ENCODE data around the gene OSGEP.

Gene OSGEP

DNA sequence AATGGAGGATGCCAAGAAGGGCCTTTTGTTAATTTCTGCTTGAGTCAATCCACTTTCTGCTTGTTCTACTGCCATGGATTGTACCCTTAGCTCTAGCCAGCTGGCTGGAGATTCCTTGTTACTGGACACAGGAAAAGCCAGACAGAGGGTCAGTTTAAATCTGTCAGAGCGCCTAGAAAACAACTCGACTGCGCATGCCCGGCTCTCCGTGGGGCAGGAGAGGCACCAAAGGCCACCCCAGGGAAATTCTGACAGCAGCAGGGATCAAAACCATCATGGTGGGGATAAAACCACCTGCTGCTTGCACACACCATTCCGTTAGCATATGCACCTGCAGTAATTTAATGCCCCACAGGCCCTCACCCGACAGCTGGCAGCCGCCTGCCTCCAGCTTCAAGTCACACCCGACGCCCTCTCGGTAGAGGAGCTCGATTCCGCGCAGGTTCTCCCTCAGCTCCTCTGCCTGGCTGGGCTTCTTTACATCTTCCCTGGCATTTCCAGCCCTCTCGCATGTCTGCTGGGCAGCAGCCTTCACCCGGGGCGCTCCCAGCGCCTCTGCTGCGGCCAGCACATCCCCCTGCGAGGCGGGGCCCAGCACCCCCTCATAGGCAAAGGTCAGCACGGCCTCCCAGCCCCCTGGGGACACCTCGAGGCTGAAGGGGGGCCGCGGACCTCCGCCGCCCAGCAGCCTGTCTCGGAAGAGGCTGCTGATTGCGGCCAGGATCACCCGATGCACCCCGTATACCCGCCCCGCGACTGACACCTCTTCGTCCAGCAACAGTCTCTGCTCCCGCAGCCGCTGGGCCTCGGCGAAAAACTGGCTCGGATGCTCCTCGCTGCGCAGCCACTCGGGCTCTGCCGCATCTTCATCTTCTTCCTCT is 19.7 kb downstream of the OSGEP start:
- DNase-seq (ENCODE audit: low read depth, low spot score): no peak

DNA sequence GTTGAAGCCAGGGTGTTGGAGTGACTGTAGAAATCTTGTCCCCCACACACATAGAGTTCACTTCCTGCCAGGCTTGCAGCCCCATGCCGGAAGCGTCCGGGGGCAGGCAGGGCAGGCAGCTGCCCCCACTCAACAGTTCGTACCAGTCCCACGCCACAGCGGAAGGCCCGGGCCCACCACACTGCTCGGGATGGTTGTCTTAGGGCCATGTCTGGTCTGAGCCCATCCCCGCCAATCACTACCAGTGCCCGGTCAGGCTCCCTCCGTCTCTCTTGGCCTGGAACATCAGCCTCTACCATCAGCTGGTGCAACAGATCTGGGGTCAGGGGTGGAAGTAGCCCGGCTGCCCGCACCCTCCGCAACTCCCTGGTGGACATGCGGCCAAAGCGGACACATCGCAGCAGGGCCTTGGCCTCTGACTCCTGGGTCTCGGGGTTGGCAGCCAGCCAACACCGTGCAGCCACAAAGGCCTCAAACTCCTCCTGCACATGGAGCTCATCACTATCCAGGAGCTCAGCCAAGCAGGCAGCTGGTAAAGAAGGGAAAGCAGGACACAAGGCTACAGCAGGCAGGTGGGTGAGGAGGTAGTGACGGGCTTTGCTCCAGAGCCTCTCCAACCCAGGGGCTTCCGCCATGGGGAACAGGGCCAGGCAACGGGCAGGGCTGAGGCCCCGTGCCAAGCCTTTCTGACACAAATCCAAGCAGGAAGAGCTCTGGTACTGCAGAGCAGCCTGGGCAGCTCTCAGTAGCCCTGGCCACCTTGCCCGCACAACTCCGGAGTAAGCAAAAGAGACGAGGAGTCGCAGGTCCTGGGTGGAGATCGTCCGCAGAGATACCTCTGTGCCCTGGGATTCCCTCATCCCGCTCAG is 24.6 kb downstream of the OSGEP start:
- no peak for DNase-seq (ENCODE audit: low read depth, low spot score)

DNA sequence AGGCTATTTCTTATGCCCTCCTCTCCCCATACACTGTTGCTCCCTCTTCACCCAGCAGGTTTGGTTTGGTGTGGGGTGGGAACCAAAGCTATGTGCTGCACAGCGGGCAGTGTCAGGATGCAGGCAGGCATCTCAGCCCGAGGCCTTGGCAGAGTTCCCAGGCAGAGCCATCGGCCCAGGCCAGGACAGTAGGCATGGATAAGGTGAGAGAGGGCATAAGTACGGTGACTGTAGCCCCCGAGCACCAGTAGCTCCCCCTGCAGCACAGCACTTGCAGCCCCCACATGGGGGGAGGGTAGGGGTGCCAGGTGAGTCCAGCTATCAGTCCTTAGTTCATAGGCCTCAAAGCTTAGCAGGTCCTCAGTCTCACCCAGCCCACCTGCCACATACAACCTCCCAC is 25.8 kb downstream of the OSGEP start:
- DNase-seq (ENCODE audit: low read depth, low spot score): no peak

DNA sequence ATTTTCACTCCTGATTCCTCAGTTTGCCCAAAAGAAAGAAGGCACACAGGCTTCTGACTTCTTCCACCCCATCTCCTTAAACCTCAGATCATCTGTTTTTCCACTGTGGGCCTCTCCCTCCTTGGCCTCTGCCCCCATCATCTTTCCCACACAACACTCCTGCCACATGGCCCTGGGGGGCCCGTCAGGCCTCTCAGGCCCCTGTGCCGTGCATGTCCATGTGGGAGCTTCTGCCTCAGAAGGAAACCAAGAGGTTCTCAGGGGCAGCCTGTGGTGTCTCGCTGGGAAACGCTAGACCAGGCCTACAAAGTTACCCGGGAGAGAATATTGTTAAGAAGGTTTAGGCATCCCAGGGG is 26.6 kb downstream of the OSGEP start:
- DNase-seq (ENCODE audit: low read depth, low spot score): no peak

DNA sequence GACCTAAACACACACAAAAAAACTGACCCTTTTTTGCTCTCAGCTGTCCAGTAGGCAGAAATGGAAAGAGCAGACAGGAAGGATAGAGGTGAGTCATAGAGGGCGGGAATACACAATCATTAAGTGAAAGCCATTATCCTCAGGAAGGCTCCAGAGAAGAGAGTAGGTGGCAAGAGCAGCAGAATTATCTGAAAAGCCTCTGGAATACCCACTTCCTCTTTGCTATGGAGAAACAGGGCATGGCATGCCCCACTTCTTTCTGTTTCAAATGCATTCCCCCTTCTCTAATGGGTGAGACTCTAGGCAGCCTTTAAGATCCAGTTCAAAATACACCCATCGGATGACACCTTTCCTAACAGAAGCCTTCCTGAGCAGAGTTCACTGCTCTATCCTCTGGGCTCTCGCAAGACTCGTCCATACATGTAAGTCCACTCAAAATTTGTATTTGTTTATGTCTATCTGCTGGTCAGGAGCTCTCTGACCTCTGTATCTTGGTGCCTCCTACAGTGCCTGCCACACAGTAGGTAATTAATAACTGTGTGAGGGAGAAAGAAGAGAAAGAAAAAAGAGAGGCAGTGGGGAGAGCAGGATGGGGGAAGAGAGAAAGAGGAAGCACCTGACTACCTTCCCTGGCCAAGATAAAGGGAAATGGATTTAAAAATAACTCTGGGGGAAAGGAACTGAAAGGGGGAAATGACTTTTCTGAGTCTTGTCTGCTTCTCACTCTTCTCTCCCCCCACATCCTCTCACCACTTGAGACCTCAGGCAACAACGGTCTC is 27.2 kb downstream of the OSGEP start:
- no peak for DNase-seq (ENCODE audit: low read depth, low spot score)

DNA sequence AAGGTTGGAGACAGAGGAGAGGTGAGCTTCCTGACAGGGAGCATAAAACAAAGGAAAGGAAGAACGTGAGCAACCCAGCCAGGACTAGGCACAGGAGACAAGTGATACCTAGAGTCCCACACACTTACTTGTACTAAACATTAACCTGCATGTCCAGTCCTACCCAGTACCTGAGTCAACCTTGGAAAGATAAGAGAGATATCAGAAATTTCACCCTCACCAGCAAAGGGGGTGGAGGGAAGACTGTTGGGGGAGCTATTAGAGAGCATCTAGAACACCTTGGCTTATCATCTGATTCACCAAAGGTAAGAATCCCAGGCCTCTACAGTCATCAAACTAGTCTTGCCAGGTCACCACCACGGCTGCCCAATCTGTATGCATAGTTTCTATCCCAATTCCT is 29.8 kb downstream of the OSGEP start:
- DNase-seq (ENCODE audit: low read depth, low spot score): no peak

DNA sequence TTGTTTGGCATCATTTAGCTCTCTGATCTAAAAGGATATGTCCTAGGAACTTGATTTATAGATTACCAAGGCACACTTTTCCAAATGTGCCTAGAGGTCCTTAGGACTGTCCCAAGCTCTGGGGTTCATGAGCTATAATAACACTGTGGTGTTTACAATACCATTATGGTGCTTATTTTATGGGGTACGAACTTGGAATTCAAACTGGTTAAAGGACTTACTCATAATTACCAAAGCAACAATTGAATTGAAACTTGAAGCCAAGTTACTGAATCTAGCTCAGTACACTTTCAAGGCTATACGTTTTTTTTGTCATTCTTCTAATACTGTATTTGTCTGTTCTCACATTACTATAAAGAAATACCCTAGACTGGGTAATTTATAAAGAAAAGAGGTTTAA is 31.7 kb downstream of the OSGEP start:
- DNase-seq (ENCODE audit: low read depth, low spot score): no peak

DNA sequence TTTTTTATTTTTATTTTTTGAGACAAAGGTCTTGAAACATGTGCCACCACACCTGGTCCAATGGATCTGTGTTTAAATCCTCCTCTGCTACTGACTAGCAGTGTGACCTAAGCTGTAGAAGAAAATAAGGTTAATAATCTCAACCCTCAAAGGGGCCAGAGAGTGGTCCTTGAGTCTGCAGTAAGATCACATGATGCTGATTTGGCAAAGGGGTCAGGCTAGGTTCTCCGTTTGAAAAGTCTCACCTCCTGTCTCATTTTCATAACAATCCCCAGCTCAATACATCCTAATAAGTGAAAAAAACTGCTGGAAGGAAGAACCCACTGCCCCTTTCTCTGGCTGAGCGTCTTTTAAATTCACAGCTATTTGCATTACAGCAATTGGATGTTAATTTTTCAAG is 33.3 kb downstream of the OSGEP start:
- DNase-seq (ENCODE audit: low read depth, low spot score): no peak

DNA sequence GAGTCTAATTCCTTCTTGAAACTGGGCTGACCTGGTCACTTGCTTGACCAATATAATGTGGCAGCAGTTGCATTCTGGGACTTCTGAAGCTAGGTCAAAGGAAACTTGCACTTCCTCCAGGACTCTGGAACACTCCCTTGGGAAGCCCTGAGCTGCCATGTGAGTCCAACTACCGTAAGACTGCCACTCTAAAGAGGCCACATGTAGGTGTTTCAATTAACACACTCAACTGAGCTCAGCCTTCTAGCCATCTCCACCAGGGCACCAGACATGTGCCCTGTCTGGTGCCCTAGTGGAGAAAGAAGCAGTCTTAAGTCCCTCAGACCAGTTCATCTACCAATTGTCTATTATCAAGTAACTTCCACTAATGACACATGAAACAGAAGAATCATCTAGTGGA is 35.2 kb downstream of the OSGEP start:
- DNase-seq (ENCODE audit: low read depth, low spot score): no peak

DNA sequence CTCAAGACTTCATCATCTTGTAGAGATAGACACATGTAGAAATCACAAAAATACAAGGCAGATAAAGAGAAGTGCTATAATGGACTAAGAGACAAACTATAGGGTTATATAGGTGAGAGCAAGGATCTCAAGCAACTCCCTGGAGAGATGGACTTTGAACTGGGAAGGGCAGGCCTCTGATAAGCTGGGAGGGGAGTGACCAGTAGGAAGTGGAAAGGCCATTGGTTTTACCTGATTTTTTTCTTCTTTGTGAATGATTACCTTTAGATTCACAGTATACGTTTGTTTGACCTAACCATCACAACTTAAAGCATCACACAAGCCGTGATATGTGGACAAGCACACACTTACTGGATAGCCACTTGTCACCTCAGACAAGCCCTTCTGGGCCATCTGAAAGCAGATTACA is 36.1 kb downstream of the OSGEP start:
- no peak for DNase-seq (ENCODE audit: low read depth, low spot score)

DNA sequence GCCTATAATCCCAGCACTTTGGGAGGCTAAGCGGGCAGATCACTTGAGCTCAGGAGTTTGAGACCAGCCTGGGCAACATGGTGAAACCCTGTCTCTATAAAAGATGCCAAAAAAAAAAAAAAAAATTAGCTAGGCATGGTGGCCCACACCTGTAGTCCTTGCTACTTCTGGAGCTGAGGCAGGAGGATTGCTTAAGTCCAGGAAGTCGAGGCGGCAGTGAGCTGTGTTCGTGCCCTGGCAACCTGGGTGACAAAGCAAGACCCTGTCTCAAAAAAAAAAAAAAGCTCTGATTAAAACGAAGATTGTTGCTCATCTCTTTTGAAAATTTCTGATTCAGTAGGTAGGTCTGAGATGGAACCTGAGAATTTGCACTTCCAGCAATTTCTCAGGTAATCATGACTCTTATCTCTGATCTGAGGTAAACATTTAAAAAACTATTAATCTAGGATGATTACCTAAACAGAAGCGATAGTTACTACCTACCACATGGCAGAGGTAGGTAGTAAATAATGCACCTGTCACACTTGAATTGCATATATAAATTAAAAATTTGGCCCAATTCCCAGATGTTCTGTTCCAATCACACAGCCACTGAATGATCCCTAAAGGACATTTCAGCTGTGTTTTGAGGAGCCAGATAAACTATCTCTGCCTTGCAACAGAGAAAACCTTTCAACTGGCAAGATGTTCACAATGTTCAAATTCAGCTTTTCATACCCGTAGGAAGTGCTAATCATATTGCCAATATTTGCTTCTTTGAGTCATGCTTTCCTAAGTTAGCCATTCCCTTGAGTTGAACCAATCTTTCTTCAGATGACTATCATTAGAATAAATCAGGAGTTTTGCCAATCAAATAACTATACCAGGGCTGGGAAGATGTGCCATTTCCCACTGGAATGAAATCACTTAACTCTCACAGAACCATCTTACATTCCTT is 37.1 kb downstream of the OSGEP start:
- DNase-seq (ENCODE audit: low read depth, low spot score): no peak

DNA sequence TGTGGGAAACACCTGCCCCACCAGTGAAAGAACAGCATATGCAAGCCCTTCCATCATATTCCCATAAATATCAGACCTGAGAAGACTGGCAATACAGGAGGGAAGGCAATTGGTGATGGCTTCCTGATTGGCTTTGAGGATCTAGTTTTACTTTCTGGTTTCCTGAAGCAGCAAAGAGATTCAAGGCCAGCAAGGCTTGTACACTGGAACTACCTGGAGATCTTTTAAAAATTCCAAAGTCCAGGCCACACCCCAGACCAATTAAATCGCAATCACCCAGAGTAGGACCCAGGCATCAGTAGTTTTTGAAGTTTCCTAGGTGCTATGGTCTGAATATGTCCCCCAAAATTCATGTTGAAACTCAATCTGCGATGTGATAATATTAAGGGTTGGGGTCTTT is 38.4 kb downstream of the OSGEP start:
- no peak for DNase-seq (ENCODE audit: low read depth, low spot score)

DNA sequence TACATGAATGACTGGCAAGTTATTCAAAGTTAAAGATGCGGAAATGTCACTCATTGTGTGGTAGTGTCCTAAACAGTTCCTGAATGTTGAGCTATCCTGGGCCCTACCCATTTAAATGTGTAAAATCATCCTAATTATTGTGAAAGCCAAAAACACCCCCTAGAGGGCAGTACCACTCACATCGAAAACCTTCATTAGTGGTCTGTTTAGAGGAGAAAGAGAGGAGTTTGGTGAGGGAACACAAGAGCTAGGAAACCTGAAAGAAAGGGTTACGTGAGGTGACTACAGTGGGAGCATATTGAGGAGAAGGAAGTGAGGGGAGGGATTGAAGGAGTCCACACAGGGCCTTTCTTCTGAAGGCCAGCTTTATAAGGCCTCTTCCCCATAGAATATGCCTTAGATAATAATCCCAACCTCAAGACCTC is 38.8 kb downstream of the OSGEP start:
- DNase-seq (ENCODE audit: low read depth, low spot score): no peak

DNA sequence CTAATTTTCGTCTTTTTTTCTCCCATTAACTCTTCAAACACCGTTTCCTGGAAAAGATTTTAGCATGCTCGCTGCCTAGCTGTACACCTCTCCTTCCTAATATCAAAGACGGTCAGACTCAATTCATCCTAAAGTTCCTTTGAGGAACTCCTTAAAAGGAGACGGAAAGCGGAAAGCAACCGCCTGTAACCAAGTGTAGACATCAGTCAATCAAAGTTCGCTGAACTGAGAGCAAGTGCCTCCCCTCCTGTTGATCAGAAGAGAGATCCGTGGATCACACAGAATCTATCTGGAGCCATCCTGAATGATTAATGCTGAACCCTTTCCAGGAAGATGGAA is 40.9 kb downstream of the OSGEP start:
- no peak for DNase-seq (ENCODE audit: low read depth, low spot score)

DNA sequence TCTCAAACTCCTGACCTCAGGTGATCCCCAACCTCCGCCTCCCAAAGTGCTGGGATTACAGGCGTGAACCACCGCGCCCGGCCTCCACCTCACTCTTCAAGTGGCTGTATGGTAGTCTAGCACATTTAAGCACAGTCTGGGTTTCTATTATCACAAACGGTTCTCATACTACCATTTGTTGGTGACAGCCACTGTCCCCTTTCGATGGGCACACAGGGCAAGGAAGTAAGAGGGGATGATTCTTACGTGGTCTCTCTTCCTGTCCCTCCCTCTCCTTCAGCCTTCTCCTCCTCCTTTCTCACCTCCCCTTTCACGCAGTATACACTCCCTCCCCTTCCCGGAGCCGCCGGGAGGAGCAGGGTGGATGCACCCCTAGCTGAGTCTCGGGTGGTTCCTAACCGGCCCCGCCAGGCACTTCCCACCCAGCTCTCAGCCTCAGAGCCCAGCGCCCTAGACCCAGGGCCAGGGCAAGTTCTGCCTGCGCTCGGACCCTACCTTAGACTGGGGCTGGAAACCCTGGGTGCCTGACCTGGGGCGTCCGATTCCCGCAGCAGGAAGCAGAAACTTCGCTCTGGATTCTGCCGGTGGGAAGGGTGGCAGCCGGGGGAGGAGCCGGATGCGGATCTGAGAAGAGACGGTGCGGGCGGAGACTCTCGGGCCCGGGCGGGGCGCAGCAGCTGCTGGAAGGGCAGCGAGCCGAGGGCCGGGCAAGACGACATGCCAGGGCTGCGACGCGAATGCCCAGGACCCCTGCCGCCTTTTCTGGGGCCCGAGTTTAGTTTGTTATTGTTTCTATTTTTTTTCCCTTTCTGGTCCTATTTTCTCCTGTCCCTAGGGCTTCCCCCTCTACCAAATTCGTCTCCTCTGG is 41.5 kb downstream of the OSGEP start, which contains the start of gene TEP1:
TSS of gene TEP1 (minus strand) at position 626 of the 868 bp plus-strand sequence. CDS start 5,062 bp downstream, outside the sequence.
- peak; percentile 47 for DNase-seq (ENCODE audit: low read depth, low spot score)

DNA sequence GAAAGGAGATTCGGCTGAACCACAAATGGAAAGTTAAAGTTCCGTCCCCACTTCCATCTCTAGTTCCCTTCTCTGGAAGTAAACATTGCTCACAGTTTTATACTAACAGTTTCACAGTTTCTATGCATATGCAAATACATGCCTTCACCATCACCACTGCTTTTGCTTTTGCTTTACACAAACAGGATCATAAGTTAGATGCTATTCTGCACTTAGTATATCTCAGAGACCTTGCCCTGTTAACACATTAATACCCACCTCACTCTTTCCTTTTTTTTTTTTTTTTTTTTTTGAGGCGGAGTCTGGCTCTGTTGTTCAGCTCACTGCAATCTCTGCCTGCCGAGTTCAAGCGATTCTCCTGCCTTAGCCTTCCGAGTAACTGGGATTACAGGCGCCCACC is 42.2 kb downstream of the OSGEP start:
- DNase-seq (ENCODE audit: low read depth, low spot score): no peak

DNA sequence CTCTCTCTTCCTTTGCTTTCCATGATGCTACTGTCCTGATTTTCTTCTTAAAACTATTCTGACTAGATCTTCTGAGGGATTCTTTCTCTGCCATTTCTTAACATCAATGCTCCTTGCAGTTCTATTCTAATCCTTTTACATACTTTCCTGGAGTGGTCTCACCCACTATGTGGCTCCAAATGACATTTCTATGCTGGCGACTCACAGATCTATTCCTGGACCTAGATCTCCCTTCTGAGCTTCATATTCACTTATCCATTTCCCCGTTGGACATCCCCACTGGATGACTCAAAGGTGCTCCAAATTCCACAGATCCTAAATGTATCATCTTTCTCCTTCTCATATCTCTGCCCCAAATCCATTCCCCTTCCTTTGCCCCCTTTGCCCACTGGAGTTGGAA is 45.4 kb downstream of the OSGEP start:
- DNase-seq (ENCODE audit: low read depth, low spot score): no peak

DNA sequence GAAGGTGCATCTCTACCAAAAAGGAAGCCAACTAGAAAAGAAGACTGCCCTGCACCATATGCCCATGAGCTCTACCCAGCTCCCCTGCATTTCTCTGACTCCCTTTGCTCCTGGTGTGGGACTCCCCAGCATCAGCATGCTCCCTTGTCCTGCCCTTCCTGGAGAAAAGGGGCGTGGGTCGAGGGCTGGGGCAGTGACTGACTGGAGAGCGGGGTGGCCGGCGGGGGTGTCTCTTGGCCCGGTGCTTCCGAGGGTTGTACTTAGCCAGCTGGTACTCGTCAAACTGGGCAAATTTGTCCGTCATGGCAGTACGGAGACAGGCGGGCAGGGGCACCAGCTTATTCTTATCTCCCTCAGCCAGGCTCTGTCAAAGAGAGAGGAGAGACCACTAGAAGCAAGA is 51.1 kb downstream of the OSGEP start:
- DNase-seq (ENCODE audit: low read depth, low spot score): no peak

DNA sequence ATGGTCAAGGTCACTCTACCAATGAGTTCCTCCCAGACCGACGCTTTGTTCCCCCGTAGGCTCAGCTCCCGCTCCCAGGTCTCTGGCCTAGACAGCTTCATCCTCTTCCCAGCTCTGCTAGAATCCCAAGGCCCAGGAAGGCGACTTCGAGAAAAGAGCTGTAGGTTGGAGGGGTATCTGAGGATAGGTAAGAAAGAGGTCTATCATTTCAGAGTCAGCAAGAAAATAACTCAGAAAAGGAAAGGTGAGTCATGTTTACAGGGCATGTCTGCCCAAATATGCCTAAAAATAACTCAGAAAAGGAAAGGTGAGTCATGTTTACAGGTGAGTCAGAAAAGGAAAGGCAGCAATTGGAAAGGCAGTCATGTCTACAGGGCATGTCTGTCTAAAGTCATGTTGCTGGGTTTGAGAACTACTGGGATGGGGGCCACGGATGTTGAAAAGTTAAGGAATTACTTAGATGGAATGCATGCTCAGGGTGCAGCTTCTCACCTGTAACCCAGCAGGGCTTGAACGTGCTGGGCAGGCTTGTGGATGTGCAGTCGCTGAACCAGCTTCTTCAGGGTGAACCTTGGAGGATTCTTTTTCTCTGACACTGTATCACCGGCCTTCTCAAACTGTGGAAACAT is 53.5 kb downstream of the OSGEP start:
- DNase-seq (ENCODE audit: low read depth, low spot score): no peak

DNA sequence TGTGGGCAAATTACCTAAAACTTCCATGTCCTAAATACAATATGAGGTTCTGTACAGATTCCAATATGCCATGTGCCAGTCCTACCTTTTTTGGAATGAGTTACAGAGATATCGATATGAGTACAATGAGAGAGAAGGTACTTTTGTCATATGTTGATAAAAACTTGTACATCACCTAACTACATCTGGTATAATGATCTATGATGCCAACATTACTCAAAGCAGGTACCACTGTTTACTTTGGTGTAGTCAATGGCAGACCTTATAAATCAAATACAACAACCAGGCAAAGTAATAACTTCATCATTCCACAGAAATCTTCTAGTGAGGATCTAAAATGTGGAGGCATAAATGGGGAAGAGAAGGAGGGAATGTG is 54.0 kb downstream of the OSGEP start:
- DNase-seq (ENCODE audit: low read depth, low spot score): no peak

Data from iPS DF 19.7 (cell line).